B cell (primary cell): ENCODE results near the gene POMT1.
"Not testable (repeated sequence)": the region's sequence is repeated elsewhere in the genome, so short reads cannot be mapped to it uniquely, and the experiment has no call there.

ENCODE experiments used
- EZH2 ChIP-seq: IDR thresholded peaks from 2 replicates; pipeline ENCODE4 v1.6.1; 2012; ENCODE audit warnings: borderline replicate concordance, low read depth, mild to moderate bottlenecking, moderate library complexity, low read length; ENCODE audit not compliant: insufficient read depth, poor library complexity, severe bottlenecking
- TF ChIP-seq, protein P1 (sequence below): fragments of 200-600 bp; IDR thresholded peaks from one replicate; pipeline ENCODE4 v1.8.0; 2022; ENCODE audit warnings: antibody characterized with exemption, mild to moderate bottlenecking

GRCh38 chr9:131455655-131456054 lies 47.1 kb upstream of the POMT1 start:
- not testable (repeated sequence) for TF ChIP-seq EZH2
- TF ChIP-seq, protein P1, sequence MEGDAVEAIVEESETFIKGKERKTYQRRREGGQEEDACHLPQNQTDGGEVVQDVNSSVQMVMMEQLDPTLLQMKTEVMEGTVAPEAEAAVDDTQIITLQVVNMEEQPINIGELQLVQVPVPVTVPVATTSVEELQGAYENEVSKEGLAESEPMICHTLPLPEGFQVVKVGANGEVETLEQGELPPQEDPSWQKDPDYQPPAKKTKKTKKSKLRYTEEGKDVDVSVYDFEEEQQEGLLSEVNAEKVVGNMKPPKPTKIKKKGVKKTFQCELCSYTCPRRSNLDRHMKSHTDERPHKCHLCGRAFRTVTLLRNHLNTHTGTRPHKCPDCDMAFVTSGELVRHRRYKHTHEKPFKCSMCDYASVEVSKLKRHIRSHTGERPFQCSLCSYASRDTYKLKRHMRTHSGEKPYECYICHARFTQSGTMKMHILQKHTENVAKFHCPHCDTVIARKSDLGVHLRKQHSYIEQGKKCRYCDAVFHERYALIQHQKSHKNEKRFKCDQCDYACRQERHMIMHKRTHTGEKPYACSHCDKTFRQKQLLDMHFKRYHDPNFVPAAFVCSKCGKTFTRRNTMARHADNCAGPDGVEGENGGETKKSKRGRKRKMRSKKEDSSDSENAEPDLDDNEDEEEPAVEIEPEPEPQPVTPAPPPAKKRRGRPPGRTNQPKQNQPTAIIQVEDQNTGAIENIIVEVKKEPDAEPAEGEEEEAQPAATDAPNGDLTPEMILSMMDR = not testable (repeated sequence)
